ENCODE measurements around the gene EYA3.

The EYA3 gene

DNA sequence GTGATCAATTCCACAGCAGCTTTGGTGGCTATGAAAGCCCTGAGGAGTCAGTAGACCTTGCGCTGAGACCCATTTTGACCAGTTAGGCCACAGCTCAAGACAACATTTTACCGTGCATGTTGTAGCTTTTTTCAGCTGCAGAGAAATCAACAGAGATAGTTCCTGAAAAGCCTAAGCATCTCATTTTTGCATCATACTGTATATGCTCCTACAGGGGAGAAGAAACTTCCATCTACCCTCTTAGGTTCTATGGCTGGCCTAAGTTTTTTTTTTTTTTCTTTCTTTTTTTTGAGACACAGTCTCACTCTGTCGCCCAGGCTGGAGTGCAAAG, 24.8 kb upstream of the EYA3 start:
- DNase-seq (ENCODE audit: low read depth): no peak

DNA sequence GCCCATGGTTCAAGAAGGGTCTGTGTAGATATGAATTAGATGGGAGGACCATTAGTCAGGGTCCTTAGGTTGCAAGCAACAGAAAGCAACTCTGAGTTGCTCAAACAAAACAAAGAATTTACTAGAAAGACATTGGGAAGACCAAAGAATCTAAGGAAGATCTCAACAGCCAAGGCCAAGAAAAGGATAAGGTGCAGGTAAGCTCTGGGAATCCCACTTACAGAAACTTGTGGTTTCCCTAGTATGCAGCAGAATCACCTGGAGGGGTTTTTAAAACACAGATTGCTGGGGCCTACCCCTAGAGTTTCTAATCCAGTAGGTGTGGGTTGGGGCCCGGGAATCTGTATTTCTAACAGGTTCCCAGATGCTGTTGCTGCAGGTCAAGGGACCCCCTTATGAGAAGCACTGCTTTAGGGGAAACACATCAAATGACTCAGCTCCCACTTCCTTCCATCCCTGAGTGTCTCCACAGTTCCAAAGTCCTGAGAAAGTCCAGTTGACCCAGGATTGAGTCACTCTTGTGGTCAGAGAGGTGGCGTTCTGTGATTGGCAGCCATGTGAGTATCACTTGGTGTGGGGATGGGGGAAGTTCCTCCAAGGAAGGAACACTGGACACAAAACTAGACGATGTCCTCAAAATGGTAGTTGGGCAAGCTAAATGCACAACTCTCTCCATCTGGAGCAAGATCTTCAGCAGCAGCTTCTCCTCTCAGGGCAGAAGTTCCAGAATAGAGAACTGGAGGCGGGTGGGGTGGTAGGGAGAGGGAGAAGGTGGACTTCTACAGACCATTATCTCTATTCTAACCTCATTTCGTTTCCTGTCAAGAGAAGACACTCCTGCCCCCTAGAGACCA, 24.2 kb upstream of the EYA3 start:
- peak; percentile 83 for DNase-seq (ENCODE audit: low read depth)

- DNase-seq (ENCODE audit: low read depth): no peak
Measured at GRCh38 chr1:28111157-28111556, 22.7 kb upstream of the EYA3 start.

GRCh38 chr1:28110555-28110954, 22.1 kb upstream of the EYA3 start:
- DNase-seq (ENCODE audit: low read depth): no peak

- no peak for DNase-seq (ENCODE audit: low read depth)
Measured at GRCh38 chr1:28109639-28110038, 21.2 kb upstream of the EYA3 start.

DNA sequence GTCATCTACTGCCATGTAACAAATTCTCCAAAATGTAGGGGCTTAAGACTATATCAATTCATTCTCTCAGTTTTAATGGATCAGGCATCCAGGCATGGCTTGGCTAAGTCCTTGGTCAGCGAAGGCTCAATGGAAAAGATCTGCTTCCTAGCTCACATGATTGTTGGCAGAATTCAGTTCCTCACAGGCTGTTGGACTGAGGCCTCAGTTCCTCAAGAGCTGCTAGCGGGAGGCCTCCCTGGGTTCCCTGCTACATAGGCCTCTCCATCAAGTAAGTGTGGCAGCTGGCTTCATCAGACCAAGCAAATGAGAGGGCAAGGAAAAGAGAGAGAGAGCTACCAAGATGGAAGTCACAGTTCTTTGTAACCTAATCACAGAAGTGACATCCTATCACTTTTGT, 19.6 kb upstream of the EYA3 start:
- DNase-seq (ENCODE audit: low read depth): no peak

DNA sequence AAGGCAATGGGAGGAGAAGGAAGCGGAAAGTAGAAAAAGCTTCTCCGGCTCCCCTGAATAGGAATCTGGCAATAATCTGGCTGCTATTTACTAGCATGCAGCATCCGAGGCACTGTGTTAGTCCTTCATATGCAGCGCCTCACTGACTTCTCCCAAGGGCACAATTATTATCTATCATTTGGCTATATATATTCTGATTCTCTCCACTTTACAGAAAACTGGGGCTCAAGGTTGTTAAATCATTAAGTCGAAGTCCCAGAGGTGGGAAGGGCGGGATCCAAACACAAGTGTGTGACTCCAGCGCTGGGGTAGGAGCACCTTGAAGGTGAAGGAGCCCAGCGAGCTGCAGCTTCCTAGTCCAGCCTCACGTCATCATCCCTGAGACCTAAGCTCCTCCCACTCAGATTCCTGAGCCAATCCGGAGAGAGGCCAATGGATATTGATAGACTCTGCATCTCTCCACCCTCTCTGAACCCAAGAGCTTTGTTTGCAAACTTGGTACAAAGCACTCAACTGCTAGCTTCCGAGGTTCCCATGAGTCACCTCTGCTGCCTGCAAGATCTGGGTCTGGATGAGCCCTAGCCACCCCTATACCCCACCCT, 16.6 kb upstream of the EYA3 start:
- no peak for DNase-seq (ENCODE audit: low read depth)

- no peak for DNase-seq (ENCODE audit: low read depth)
Measured at GRCh38 chr1:28102189-28102588, 13.8 kb upstream of the EYA3 start.

GRCh38 chr1:28099050-28099769, 10.8 kb upstream of the EYA3 start:
- no peak for DNase-seq (ENCODE audit: low read depth)

DNA sequence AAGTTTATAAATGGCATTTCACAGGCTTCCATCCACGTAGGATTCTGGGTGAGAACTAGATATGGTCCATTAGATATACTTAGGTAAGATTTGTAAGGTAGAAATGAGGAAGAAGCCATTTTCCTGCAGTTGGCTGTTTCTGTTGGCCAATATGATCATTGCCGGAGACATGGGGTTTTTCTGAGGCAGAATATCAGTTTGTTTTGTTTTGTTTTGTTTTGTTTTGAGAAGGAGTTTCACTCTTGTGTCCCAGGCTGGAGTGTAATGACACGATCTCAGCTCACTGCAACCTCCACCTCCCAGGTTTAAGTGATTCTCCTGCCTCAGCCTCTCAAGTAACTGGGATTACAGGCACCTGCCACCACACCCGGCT, 8.7 kb upstream of the EYA3 start:
- no peak for DNase-seq (ENCODE audit: low read depth)

DNA sequence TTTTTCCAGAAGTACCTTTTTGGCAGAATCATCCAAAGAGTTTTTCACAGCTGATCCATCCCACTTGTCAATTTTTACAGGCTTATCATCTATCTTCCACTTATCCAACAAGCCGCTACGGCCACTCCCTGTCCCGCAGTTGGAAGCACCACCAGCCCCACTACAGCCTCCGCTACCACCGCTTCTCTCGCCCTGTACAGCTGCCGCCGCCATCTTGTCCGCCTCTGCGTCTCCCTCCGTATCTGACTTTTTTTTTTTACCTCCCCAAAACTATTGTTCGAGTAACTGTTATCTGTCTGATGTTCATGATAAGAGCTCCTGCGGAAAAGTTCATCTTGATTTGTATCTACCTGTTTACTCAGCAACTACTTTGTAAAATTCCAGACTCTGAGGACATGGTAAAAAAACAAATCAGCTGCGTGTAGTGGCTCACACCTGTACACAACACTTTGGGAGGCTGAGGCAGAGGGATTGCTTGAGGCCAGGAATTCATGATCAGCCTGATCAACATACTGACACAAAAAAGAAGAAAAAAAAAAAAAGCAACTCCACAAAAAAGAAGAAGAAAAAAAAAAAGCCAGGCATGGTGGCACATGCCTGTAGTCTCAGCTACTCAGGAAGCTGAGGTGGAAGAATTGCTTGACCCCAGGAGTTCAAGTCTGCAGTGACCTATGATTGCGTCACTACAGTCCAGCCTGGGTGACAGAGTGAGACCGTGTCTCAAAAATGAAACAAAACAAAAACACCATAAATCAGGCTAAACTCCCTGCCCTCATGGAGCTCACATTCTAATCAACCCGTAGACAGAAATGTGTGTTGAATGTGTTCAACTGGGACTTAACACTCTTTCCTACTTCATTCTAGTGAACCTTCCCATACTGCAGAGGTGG, 8.0 kb upstream of the EYA3 start:
- DNase-seq (ENCODE audit: low read depth): no peak

- no peak for DNase-seq (ENCODE audit: low read depth)
Measured at GRCh38 chr1:28091043-28091781, 2.8 kb upstream of the EYA3 start.

DNA sequence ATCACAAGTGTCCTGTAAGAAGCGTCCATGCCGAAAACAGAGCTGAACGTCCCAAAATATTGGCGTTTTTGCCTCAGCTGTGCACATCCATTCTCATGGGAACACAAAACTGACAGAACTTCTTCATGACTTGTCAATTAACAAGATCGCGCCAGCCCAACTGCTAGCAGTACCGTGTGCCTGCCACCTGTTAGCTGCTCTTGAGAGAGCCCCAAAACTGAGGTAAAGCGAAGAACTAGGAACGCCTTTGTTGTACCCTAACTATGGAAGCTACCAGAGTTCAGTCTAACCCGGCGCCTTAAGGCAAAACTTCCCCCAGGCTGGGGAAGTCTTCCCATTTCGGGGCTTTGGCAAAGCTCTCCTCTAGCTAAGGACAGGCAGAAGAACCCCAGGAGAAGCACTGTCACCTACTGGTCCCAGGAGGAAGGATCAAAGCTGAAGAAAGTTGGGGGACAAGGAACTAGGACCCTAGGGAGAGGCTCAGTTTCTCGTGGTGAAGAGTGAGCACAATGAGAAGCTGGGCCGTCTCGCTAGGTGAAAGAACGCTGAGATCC, 719 bp downstream of the EYA3 start:
- DNase-seq (ENCODE audit: low read depth): peak; percentile 48

GRCh38 chr1:28086651-28087050, 1.8 kb downstream of the EYA3 start:
- no peak for DNase-seq (ENCODE audit: low read depth)

DNA sequence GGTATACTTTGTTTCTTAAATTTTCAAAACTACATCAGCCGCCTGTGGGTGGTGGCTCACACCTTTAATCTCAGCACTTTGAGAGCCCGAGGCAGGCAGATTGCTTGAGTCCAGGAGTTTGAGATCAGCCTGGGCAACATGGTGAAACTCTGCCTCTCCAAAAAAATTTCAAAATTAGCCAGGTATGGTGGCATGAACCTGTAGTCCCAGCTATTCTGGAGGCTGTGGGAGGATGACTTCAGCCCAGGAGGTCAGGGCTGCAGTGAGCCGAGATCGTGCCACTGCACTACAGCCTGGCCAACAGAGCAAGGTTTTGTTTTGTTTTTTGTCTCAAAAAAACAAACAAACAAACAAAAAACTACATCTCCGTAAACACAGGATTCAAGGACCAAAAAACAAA, 3.3 kb downstream of the EYA3 start:
- DNase-seq (ENCODE audit: low read depth): no peak

DNA sequence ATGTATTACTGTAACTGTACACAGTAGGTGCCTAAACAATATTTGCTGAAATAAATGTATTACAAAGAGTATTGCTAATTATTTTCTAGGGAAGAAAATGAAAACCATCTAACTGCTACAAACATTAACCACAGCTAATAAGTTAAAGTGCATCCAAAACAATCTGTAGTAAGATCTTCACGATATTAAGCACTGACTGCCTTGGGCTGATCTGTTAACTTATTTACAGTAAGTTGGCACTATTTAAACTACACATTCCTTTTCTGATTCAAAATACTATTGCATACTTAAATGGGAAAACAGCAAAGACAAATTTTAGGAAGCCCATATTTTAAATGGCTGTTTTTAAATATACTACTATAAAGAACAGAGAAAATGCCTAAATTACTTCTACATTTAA, 4.5 kb downstream of the EYA3 start:
- DNase-seq (ENCODE audit: low read depth): no peak

DNA sequence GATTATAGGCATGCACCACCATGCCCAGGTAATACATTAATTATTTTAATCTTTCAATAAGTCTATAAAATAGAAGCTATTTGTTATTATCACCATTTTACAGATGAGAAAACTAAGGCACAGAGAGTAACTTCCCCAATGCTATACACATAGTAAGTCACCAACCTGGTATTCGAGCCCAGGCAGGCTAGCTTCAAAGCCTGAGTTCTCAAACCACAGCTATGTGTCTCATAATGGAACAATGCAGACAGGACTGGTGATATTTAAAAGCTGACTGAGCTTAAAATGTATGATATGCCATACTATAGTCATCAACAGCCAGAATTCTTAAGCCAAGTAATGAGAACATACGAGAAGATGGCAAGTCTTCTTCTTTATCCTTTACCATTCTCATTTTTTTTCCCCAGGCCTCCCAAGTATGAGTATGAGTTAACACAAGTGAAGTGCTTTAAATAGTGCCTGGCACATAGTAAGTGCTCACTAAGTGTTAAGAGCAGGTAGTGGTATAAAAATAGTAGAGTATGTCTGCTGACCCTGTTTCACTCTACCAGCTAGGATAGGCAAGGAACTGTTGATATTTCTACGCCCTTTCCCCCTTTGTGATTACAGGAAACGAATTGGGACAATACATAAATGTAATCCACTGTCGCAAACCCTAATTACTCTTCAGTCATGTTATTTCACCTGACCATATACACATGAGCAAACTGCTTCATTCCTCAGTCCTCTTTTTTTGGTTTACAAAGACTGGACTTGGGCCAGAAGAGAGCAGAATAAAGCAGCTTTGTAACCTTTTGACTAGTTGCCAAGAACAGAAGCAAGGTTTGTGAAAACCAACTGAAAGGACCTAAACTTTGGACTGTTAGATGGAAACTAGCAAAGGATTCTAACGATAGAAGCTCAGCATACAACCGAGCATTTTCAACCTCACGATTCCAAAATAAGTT, 9.5 kb downstream of the EYA3 start:
- no peak for DNase-seq (ENCODE audit: low read depth)

- DNase-seq (ENCODE audit: low read depth): no peak
Measured at GRCh38 chr1:28078262-28078661, 10.1 kb downstream of the EYA3 start.

GRCh38 chr1:28074892-28075511, 13.4 kb downstream of the EYA3 start:
- DNase-seq (ENCODE audit: low read depth): no peak

DNA sequence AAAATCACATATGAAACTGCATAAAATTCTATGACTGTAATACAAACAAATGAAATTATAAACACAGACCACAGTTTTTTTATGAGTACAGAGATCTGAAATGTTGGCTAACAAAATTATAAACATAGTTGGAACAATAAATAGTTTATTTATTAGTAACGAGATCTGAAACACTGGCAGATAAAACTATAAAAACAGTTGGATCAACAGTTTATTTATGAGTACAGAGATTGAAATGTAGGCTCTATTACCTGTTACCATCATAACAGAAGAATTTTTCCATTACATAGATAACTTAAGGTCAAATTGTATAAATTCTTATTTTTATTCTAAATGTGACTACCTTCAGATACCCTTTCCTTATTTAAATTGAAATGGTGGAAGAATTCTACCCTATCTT, 14.5 kb downstream of the EYA3 start:
- no peak for DNase-seq (ENCODE audit: low read depth)

Data from CMK (cell line).